VCaP (cell line): ENCODE results near the gene ATP5MG.
"Not testable (repeated sequence)": the region's sequence is repeated elsewhere in the genome, so short reads cannot be mapped to it uniquely, and the experiment has no call there.

Experiments
- H3K27ac ChIP-seq: fragments of 450-650 bp; 2 replicates; pipeline ENCODE4 v1.5.1; 2017
- TF ChIP-seq, protein P1 (sequence below): fragments of 450-650 bp; conservative IDR thresholded peaks from 2 replicates; pipeline ENCODE4 v1.5.1; 2017; ENCODE audit warnings: mild to moderate bottlenecking, moderate library complexity

Gene ATP5MG

DNA sequence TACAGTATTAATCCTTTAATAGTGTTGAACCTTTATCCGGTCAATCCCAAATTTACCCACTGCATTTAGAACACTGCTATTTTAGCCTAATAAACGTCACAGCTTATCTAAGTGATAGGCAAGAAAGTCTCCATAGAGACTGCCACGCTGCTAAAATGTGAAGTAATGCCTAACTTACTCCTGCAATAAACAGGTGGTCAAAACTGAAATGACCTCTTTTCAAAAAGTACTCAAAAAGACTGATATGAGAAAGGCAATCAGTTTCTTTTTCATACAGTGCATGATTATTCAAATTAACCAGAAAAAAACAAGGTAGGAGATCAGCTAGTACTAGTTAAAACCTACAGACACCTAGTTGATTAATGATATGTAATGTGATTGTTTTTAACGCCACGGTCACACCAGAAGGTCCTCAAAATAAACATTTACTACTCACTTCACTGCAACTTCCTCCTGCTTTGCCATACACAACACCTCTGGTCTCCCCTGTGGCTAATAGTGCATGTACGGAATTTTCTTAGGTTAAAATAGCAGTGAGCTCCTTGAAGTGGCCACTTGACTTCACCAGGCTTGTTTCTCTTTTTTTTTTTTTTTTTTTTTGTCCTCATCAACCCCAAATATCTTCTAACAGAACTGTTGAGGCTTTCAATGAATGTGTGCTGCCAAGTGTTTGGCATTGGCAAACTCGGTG, 8.8 kb downstream of the ATP5MG start:
- TF ChIP-seq, protein P1, sequence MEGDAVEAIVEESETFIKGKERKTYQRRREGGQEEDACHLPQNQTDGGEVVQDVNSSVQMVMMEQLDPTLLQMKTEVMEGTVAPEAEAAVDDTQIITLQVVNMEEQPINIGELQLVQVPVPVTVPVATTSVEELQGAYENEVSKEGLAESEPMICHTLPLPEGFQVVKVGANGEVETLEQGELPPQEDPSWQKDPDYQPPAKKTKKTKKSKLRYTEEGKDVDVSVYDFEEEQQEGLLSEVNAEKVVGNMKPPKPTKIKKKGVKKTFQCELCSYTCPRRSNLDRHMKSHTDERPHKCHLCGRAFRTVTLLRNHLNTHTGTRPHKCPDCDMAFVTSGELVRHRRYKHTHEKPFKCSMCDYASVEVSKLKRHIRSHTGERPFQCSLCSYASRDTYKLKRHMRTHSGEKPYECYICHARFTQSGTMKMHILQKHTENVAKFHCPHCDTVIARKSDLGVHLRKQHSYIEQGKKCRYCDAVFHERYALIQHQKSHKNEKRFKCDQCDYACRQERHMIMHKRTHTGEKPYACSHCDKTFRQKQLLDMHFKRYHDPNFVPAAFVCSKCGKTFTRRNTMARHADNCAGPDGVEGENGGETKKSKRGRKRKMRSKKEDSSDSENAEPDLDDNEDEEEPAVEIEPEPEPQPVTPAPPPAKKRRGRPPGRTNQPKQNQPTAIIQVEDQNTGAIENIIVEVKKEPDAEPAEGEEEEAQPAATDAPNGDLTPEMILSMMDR = no peak
- no peak overlapping the region for H3K27ac ChIP-seq

DNA sequence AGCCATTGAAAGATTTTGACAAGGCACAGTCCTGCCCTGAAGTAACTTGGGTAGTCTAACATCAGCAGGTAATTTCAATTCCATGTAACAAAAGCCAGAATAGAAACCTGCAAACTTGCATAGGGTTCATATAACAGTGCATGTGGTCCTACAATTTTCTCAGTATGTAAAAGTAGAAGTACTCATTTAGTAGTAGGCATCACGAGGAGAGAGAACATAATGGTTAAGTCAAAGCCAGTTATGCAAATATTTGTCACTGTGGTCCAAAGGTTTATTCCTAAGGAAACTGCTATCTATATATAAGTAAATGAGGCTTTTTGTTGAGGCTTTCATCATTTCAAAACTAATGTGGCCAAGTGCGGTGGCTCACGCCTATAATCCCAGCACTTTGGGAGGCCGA, 10.1 kb downstream of the ATP5MG start:
- no peak overlapping the region for H3K27ac ChIP-seq
- TF ChIP-seq, protein P1 = no peak

DNA sequence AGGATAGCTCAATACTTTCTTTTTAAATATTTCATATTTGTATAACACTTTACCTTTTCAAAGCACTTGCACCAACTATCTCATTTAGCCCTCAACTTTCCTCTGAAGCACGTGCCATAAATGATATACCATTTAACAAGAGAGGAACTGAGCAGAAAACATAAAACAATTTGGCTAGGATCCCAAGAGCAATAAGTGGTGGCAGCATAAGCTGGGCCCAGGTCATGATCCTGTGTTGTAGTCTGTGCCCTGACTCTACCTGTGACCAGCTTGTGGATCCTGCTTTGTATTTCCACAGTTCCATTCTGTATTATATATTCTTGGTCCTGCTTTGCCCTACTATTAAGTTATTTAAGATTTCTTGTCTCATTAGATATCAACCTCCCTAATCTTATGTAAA, 11.5 kb downstream of the ATP5MG start:
- TF ChIP-seq, protein P1 = no peak
- no peak overlapping the region for H3K27ac ChIP-seq

DNA sequence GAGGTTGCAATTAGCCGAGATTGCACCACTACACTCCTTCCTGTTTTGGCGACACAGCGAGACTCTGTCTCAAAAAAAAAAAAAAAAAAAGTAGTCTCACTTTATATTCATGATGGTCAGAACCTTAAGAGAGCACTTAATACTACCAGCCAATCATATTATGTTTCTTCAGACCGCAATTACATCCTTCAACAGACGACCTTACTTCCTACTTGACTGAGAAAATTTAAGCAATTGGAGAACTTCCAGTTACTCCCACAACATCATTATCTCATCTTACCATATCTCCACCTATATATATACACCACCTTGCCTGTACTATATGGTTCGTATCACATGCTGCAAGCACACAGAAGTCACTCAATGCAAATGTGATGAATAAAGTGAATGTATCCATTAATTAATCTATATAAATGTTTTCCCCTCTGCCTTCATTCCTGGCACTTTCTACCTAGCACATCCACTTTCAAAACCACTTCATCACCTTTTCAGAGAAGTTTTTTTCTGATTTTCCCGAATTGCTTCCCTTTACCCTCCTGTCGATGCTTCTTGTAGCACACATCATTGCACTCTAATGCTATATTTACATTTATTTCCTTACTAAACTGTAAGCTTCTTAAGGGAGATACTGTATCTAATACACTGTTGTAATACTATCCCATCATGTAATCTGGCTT, 13.8 kb downstream of the ATP5MG start:
- H3K27ac ChIP-seq = 0 out of 2 replicates have a peak overlapping the region, but pooled peaks have one; percentile 3
- TF ChIP-seq, protein P1 = no peak

DNA sequence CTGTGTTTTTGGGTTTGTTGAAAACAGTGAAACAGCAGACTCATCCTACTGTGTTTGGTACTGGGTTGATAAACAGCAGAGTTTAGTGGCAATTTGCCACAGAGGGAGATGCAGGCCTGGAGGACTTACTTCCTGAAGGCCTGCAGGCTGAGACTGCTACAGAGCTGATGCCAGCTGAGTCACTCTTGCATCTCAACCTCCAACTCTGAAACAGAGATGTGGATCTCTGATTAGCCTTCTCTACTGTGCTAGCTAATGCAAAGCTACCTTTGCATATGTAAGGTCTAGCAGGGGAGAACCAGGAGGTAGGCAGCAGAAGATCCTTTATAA, 14.3 kb downstream of the ATP5MG start:
- H3K27ac ChIP-seq = 0 out of 2 replicates have a peak overlapping the region, but pooled peaks have one; percentile 3
- TF ChIP-seq, protein P1 = no peak

DNA sequence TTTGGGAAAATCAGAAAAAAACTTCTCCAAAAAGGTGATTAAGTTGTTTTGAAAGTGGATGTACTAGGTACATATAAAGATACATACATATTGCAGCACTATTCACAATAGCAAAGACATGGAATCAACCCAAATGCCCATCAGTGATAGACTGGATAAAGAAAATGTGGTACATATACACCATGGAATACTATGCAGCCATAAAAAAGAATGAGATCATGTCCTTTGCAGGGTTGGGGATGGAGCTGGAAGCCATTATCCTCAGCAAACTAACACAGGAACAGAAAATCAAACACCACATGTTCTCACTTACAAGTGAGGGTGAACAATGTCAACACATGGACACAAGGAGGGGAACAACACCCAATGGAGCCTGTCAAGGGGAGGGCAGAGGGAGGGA, 15.5 kb downstream of the ATP5MG start:
- H3K27ac ChIP-seq = not testable (repeated sequence)

DNA sequence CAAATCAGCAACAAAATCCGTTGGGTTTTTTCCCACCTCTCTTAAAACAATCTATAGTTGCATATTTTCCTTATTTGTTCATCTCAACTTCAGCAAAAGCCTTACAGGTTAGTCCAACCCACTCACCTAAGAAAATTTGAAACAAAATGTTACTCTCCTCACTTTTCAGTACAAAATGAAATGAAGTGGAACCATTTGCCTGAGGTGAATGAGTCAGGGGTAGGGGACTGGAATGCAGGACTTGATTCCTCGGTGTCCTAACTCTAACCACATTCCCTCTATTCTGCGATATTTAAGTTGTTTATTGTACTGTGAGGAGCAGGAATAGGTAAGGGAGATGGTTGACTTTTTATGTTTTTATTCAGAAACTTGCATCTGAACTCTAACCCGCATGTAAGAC, 16.4 kb downstream of the ATP5MG start:
- TF ChIP-seq, protein P1 = no peak
- no peak overlapping the region for H3K27ac ChIP-seq

DNA sequence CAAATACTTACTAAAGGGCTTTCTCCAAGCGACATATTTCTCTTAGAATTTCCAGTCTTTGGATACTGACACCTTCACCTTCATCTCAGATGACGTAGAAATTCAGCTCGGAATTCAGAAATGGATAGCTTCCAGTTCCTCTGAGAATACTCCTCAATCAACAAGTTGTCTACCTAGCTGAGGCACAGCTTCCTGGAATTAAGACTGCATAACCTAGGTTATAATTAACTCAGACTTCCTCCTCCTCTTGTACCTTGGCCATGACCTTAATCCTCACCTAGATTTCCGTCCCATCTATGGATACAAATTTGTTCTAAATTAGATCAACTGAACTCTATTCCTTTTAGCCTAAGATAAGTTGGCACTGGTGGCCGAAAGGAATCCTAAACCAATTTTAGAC, 17.4 kb downstream of the ATP5MG start:
- TF ChIP-seq, protein P1 = no peak
- H3K27ac ChIP-seq = no peak overlapping the region
